ENCODE data around the gene CEBPA. TPM values are rescaled to one million over a fixed set of nuclear protein-coding genes. Genes with fewer than 3 reads are reported as not detected.
"Not testable (repeated sequence)": the region's sequence is repeated elsewhere in the genome, so short reads cannot be mapped to it uniquely, and the experiment has no call there.

The CEBPA gene
- total and polyA plus RNA-seq, 2 experiments from 2014 or later = 2.4 to 6.2 TPM

GRCh38 chr19:33298146-33298911, 4.0 kb downstream of the CEBPA start:
- Histone ChIP-seq H3K4me1 (ENCODE audit: low read depth) (peaks cover 7% of the 10 kb centered on the region), H3K4me3 (no peak overlapping the region), H3K9me3 (ENCODE audit: low read depth) (no peaks in the 10 kb centered on the region), H3K27me3 (peaks cover 33% of the 10 kb centered on the region), H3K27ac (no peak overlapping the region), H3K36me3 (no peaks in the 10 kb centered on the region)
- DNase-seq (ENCODE audit: low read depth in 1 of 2, low spot score in 1 of 2) = no peak
- TF ChIP-seq, protein P1, sequence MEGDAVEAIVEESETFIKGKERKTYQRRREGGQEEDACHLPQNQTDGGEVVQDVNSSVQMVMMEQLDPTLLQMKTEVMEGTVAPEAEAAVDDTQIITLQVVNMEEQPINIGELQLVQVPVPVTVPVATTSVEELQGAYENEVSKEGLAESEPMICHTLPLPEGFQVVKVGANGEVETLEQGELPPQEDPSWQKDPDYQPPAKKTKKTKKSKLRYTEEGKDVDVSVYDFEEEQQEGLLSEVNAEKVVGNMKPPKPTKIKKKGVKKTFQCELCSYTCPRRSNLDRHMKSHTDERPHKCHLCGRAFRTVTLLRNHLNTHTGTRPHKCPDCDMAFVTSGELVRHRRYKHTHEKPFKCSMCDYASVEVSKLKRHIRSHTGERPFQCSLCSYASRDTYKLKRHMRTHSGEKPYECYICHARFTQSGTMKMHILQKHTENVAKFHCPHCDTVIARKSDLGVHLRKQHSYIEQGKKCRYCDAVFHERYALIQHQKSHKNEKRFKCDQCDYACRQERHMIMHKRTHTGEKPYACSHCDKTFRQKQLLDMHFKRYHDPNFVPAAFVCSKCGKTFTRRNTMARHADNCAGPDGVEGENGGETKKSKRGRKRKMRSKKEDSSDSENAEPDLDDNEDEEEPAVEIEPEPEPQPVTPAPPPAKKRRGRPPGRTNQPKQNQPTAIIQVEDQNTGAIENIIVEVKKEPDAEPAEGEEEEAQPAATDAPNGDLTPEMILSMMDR (IDR thresholded peaks at IDR 0.05; ENCODE audit: low read depth, low read length) = no peak

GRCh38 chr19:33297401-33298145, 4.8 kb downstream of the CEBPA start:
- no peaks in the 10 kb centered on the region for H3K9me3 ChIP-seq (ENCODE audit: low read depth)
- H3K27ac ChIP-seq = no peak overlapping the region
- H3K4me1 ChIP-seq (ENCODE audit: low read depth) = peaks cover 12% of the 10 kb centered on the region
- TF ChIP-seq, protein P1 (IDR thresholded peaks at IDR 0.05; ENCODE audit: low read depth, low read length) = no peak
- no peak for DNase-seq (ENCODE audit: low read depth in 1 of 2, low spot score in 1 of 2)
- no peak overlapping the region for H3K4me3 ChIP-seq
- H3K36me3 ChIP-seq = no peaks in the 10 kb centered on the region
- peaks cover 33% of the 10 kb centered on the region for H3K27me3 ChIP-seq

- Histone ChIP-seq H3K9me3 (ENCODE audit: low read depth) (no peaks in the 10 kb centered on the region), H3K4me1 (ENCODE audit: low read depth) (peaks cover 12% of the 10 kb centered on the region), H3K27ac (no peak overlapping the region), H3K27me3 (peaks cover 26% of the 10 kb centered on the region), H3K36me3 (no peaks in the 10 kb centered on the region), H3K4me3 (no peak overlapping the region)
- no peak for DNase-seq (ENCODE audit: low read depth in 1 of 2, low spot score in 1 of 2)
- TF ChIP-seq, protein P1 (IDR thresholded peaks at IDR 0.05; ENCODE audit: low read depth, low read length) = no peak
Observed at GRCh38 chr19:33296488-33296971, 5.8 kb downstream of the CEBPA start.

DNA sequence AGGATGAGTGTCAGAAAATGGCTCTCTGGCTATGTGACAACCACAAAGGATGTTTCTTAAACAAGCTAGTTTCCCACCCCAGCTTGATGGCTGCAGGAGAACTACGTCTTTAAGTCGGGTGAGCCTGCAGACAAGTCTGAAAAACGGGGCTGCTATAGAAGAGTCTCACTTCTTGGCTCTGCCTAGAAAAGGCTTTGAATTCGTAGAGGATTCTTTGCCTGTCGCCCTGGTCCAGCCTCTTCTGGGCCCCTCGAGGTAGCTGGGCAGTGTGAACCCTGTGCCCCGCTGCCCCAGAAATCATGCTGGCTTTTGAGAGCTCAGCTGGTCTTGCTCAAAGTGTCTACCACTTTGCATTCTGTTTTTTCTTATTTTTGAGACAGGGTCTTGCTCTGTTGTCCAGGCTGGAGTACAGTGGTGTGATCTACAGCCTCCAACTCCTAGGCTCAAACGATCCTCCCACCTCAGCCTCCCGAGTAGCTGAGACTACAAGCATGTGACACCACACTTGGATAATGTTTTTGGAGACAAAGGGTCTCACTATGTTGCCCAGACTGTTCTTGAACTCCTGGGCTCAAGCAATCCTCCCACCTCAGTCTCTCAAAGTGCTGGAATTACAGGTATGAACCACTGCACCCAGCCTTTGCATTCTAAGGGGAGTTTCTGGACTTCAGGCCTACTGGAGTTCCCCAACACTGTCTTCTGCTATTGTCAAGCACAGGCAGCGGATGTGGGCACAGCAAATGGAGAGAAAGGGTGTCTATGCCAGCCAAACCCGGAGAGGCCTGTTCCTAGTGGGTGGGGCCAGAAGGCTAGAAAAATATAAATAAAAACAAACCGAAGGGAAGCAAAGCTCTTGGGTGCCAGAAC, 6.5 kb downstream of the CEBPA start:
- Histone ChIP-seq H3K27ac (no peak overlapping the region), H3K27me3 (peaks cover 20% of the 10 kb centered on the region), H3K4me3 (no peak overlapping the region), H3K36me3 (no peaks in the 10 kb centered on the region), H3K9me3 (ENCODE audit: low read depth) (no peaks in the 10 kb centered on the region), H3K4me1 (ENCODE audit: low read depth) (peaks cover 12% of the 10 kb centered on the region)
- no peak for DNase-seq (ENCODE audit: low read depth in 1 of 2, low spot score in 1 of 2)
- TF ChIP-seq, protein P1 (IDR thresholded peaks at IDR 0.05; ENCODE audit: low read depth, low read length) = no peak

GRCh38 chr19:33295046-33295445, 7.3 kb downstream of the CEBPA start:
- not testable (repeated sequence) for DNase-seq (ENCODE audit: low read depth in 1 of 2, low spot score in 1 of 2)

More at GRCh38 chr19:33295046-33295445, 7.3 kb downstream of the CEBPA start:
- not testable (repeated sequence) for H3K36me3 ChIP-seq; H3K9me3 ChIP-seq (ENCODE audit: low read depth); H3K27ac ChIP-seq; H3K4me3 ChIP-seq
- Histone ChIP-seq H3K27me3 (peaks cover 11% of the 10 kb centered on the region), H3K4me1 (ENCODE audit: low read depth) (peaks cover 12% of the 10 kb centered on the region)
